Peyer's patch (tissue), 4 donors: ENCODE data around the gene SLC9A5.

Source experiments
- CTCF ChIP-seq, 6 experiments: fragments of 450-650 bp in 4 of 6; fragments of 200-600 bp in 2 of 6; sonication (generic) in 1 of 6; IDR thresholded peaks; one replicate each; pipeline ENCODE4 v1.5.1; 2017 to 2019; ENCODE audit warnings: antibody characterized with exemption in 6 of 6, mild to moderate bottlenecking in 3 of 6, moderate library complexity in 1 of 6
- POLR2A ChIP-seq, 2 donors: fragments of 450-650 bp; IDR thresholded peaks; one replicate each; pipeline ENCODE4 v1.5.1; 2017; ENCODE audit warnings: antibody characterized with exemption in 2 of 2, mild to moderate bottlenecking in 2 of 2, moderate library complexity in 2 of 2

- TF ChIP-seq CTCF (IDR thresholded peaks at IDR 0.05) (no peak), POLR2A (IDR thresholded peaks at IDR 0.05) (no peak)
Observed at GRCh38 chr16:67269766-67270165, 21.0 kb downstream of the SLC9A5 start.
